ENCODE measurements around the gene ACOT7.

The ACOT7 gene

DNA sequence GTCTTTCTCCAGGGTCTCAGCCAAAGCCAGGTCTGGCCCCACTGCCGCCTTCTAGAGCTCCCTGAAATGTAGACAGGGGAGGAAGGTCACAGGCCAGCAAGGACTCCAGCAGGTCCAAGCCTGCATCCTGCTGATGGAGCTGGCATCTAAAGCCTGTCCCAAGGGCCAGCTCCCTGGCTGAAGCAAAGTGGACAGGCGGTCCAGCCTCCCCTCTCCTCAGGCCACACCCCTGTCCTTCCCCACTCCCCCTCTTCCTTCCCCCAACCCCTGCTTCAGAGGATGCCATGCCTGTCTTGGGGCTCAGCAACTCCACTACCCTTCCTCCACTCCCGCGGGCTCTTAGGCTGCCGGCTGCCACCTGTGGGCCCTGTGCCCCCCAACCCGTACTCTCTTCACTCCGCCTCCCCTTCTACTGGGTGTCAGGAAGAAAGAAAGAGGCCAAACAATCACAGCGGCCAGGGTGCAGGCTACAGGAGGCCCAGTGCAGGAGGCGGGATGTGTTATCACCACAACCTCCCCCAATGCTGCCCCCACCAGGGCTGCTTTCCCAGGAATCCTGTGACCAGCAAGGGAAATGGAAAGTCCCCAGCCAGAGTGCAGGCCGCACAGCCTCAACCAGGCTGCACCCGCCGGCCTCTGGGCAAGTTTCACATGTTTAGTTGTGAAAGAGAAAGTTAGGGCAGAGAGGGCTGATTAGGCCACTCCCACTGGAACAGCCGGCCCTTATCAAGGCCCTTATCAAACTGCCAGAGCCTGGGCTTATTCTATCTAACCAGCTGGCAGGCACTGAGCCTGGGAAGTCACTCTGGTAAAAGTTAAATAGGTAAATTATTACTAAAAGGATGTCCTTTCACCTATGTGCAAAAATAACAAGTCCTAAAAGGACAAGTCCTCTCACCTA is 34.1 kb downstream of the ACOT7 start:
- no peak for DNase-seq

DNA sequence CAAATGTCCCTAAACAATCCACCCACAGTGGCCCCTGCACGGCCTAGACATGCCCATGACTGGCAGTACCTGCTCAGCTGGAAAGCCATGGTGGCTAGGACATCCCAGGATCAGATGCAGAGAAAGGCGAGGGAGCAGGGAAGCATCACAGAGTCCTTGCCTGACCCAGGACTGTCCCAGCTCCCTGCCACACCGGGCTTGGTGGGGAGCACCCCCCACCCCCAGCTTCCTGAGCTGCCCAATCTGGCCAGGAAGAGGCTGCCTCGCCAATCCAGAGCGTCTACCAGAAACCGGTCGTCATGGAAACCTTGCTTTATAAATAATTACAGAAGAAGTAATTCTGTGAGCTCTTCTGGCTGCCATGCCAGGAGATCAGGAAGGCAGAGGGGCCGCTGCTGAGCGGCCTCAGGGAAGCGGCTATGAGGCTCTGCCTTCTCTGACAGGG is 34.8 kb downstream of the ACOT7 start:
- DNase-seq, result no peak

DNA sequence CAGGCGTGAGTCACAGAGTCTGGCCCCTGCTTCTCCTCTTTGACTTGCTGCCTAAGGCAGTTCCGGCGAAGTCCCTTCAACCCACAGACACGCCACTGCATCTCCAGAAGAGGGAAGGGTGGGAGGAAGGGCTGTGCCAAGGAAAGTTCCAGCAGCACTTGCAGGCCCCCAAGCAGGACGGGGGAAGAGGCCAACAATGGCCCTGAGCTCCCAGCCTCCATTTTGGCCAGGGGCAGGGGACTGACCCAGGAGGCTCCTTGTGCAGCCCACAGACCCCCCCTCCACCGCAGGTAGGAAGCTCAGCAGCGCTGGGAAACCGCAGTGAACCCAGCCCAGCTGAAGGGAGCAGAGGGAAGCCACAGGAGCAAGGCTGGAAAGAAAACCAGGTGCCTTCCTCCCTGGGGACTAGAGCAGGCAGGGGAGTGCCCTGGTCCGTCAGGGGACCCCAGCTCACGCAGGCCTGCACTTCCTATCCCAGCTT is 35.4 kb downstream of the ACOT7 start:
- DNase-seq, result no peak

DNA sequence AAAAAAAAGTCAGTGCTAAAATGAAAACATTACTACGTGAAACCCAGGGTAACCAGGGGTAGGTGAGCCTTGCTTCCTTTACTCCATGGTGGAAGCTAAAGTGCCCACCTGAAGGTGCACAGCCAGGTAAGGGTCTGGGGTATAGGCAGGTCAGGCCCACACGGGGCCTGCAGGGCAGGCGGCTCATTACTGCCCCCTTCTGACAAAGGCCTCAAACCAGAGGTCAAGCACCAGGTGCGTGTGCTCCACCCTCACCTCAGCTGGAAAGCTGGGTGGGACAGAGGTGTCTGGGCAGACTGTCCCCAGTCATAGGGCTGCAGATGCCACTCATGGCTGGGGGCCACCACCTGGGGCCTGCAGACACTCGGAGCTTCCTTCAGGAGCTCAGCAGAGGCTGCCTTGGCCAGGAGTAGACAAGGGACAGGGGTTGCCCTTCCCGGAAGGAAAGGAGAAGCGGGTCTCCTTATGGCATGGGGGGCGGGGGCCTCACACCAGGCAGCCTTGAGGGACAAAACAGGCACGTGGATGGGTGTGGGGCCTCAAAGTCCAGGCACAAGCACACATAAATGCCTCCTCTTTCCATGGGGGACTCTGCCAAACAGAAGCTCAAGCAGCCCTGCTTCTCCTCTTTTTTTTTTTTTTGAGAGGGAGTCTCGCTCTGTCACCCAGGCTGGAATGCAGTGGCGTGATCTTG is 36.2 kb downstream of the ACOT7 start:
- DNase-seq, result no peak

DNA sequence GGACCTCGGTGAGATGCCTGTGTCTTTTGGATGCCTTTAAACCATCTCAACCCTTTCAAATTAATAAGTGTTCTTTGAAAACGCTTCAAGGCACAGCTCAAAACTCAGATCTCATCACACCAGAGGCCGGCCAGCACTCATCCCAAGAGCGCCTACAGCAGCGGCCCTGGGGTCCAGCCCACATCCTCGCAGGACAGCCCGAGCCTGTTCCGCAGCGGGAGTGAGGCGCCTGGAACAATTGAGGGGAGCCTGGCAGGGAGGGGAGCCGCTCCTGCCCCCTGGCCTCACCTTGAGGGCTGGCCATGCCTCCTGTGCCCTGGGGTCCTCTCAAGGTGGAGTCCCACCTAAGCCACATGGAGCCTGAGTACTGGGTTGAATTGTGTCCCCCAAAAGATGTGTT is 37.9 kb downstream of the ACOT7 start:
- no peak for DNase-seq

DNA sequence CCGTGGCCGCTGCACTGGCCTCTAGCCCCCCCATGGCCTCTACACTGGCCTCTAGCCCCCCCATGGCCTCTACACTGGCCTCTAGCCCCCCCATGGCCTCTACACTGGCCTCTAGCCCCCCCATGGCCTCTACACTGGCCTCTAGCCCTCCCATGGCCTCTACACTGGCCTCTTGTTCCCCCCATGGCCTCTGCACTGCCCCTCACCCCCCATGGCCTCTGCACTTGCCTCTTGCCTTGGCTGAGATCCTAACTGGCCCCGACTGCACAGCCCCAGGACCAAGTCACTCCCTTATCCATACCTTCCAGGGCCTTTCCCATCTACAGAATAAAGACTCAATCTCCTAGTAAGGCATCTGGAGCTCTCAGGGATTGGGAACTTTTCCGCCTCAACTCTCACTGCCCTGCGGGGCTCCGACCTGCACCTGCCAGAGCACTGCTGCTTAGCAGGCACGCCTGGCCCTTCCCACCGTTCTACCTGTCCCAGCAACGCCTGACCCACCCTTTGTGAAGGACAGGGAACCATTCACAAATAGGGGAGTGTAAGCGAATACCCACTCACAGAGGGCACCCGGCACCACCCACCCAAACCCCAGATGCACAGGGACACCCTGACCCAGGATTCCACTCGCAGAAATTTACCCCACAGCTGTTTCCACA is 38.8 kb downstream of the ACOT7 start:
- DNase-seq, result no peak

DNA sequence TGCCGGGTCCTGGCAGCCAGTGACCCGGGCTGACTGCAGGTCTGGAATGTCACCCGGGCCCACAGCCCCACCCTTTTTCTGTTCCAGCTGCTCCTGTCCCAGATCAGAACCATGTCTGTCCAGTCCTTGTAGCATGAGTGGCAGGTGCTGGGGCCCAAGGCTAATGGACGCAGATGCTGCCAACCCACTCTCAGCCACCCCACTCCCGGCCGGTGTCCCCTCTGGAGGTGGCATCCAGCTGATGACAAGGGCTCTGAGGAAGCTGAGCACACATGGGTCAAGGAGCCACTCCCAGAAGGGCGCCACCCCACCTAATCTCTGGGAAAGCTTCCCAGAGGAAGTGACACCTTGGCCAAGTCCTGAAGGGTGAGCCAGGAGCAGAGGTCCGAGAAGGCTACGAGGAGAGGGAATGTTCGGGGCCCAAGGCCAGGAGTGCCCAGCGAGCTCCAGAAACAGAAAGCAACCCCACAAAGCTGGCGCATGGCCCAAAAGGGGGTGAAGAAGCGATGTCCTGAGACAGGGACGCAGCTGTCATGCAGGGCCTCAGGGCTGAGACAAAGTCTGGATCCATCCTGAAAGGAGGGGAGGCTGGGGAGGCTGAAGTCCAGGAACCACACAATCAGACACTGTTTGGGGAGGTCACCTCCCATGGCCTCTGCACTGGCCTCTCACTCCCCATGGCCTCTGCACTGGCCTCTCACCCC is 39.5 kb downstream of the ACOT7 start:
- DNase-seq, result no peak

DNA sequence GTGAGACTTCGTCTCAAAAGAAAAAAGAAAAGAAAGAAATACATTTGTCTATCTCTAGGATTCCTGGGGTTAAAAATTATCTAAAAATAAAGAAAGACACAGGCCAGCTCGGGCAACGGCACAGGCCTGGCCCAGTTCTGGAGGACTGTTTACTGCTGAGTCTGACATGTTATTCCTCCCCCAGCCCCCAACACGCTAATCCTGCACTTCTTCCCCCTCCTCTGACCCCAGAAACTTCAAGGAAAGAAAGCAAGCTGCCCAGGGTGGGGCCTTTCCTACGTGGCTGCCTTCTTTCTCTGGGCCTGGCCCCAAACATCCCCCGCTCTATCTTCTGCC is 40.0 kb downstream of the ACOT7 start:
- DNase-seq, result no peak

DNA sequence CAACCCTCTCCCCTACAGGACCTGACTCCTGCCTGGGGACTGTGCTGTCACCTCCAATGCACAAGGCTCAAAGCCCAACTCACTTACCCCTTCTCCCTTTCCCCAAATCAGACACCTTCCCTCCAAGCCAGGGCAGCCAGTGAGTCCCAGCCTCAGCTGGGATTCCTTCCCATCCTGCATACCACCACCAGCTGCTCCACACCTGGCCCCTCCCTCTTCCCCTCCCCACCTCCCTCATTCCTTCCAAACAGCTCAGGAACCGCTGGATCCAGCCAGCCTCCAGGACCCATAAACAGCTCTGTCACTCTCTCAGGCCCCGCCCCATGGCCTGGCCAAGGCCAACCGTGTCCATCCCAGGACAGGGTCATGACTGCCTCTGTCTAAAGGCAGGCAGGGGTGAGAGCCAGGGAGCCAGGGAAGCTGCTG is 41.4 kb downstream of the ACOT7 start:
- DNase-seq, result no peak

DNA sequence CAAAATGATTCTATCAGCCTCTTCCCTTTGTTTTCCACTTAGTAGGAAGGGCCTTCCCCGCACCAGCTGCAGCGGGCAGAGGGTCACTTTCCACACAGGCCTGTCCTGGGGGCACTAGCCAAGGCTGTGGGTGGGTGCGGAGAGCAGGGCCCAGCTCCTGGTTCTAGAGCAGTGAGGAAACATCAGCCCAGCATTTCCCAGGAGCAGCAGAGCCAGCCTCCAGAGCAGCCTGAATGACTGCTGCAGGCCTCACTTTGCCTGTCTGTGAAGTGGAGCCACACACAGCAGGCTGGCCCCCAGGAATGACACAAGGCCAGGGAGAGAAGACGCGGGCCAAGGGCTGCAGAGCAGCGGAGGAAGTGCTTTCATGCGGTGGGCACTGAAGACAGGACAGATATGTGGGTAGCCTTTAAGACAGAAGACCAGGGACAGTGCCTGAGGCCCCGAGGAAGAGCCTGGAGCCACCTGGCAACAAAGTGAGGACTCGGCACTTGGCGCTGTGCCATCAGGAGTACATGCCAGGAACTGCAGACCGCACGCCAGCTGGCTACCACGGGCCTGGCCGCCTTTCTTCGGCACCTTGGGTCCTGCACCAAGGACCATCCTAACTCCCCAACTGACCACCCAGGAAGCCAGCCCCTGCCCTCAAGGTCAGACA is 42.0 kb downstream of the ACOT7 start:
- no peak for DNase-seq

DNA sequence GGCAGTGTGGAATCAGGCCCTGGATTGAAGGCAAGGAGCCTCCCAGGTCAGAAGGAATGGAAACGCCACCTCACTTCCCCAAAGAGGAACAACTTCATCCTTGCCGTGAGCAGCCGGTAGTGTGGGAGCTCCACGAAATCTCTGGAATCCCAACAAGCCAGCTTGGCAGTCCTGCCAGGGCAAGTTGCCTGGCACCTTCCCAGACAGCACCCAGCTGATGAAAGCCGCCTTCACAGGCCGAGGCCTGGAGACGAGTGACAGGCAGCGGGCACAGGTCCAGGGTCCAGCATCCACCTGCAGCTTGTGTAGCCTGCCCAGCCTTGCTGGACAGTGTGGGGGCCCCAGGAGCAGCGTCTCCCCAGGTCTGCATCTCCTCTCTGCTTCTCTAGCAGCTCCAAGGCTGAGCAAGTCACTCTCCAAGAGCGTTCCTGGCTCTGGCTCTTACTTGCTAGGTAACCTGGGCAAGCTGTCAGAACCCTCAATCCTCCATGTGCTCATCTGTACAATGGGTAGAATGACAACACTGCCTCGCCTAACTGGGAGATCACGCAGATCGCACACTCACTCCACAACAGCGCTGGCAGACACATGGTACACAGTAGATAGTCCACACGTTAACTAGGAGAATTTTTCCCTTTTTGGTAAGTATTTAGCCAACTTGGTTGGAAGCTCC is 43.0 kb downstream of the ACOT7 start:
- DNase-seq, result no peak

DNA sequence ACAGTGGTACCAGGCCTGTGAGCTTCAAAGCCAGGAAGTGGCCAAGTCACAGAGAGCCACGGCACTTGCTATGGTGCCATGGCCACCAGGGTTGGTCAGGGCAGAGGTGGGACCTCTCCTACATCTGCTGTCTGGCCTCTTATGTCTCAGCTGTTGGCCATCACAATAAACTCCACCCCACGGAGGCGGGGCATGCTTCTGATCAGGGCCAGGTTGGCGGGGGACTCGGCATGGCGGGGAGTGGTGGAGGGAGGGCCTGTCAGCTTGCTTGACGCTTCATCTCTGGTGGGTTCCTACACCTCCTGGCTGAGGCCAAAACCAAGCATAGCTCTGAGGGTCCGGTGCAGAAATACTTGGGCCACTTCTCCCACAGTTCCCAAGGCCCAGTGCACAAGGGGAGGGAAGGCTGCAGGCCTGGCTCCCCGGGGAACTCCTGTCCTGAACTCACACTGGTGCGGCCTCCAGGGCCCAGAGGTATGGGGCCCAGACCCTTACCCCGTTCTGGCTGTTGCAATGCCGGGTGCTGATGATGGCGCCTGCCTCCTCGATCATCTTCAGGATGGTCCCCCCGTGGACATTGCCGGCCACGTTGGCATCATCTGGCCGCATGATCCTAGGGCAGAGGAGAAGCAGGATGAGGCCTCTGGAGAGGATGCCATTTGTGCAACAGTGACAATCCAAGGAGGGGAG is 44.2 kb downstream of the ACOT7 start:
- no peak for DNase-seq

DNA sequence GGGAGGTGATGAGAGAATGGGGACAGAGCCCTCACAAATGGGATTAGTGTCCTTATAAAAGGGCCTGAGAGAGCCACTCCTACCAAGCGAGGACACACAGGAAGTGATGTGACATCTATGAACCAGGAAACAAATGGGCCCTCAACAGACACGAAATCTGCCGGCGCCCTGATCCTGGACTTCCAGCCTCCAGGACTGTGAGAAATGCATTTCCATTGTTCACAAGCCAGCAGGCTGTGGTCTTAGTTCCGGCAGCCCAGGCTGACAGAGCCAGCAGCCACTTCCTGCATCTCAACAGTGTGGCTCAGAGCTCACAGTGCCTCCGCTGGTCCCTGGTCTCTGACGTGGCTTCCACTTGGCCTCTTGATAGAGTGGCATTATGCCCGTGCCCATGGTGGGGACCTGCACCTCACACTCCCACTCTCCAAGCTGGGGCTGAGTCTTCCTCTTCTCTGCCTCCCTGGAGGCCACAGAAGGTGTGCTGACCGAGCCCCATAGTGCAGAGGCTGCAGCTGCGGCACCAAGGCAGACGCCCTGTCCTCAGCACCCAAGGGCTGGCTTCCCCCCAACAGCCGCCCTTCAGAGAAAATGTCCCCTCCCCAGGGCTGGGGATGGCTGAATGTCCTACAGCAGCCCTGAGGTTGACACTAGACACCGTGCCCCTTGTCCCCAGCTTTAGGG is 44.9 kb downstream of the ACOT7 start:
- DNase-seq, result peak; percentile 39

DNA sequence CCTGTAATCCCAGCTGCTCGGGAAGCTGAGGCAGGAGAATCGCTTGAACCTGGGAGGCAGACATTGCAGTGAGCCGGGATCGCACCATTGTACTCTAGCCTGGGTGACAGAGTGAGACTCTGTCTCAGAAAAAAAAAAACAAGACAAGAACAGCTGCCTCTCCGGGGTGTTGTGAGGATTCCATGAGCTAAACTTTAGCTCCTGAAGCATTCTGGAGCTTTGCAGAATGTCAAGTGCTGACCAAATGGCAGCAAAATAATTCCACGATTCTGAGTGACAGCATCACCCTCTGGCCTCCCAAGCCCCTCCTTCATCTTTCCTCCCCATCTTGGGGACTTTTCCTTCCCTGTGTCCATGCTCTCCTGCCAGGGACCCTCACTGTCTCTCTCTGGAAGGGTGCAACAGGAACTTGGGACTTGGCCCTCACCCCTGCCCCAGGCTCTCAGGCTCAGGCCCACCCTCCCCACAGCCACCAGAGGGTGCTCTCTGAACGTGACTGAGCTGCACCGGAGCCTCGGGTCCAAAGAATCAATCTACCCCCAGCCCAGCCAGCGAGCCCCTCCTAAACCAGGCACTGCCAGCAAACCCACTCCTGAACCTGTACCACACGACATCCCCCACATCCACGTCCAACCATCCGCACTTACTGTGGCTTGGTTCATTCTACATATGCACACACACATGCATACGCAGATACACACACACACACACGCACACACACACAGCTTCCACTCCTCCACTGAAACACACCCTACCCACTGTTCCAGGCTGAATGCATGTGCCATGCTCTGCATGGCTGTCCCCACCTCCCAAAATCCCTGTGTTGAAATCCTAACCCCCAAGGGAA is 45.7 kb downstream of the ACOT7 start:
- peak; percentile 30 for DNase-seq

DNA sequence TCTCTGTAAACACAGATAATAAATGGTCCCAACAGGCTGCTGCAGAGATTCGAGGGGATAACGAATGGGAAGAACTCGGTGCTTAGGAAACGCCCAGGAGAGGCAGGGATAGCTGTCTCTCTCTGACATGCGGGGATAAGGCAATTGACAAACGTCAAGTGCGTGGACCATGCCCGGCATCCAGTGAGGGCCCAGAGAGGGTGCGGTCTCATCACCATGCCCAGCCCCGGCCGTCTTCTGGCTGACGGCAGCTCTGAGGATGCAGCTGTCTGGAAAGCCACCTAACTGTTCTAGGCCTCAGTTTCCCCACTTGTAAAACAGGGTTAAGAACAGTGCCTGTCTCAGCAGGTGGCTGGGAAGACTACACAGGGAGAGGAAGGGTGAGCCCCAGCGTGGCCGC is 48.1 kb downstream of the ACOT7 start:
- DNase-seq, result no peak

DNA sequence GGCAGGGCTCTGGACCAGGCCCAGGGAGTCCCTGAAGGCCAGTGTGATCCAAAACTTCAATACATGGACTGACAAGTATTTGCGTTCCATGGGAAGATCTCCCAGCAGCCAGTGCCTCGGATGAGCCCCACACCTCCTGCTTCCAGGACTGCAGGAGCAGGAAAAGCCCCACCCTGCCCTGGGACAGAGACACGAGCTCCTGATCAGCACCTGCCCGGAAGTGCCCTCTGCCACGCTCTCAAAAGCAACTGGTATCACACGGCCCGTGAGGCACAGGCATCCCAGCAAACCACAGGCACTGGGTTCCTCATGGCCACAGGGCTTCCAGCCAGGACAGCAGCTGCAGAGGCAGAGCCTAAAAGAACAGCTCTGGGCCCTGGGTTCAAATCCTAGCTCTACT is 48.6 kb downstream of the ACOT7 start:
- no peak for DNase-seq

DNA sequence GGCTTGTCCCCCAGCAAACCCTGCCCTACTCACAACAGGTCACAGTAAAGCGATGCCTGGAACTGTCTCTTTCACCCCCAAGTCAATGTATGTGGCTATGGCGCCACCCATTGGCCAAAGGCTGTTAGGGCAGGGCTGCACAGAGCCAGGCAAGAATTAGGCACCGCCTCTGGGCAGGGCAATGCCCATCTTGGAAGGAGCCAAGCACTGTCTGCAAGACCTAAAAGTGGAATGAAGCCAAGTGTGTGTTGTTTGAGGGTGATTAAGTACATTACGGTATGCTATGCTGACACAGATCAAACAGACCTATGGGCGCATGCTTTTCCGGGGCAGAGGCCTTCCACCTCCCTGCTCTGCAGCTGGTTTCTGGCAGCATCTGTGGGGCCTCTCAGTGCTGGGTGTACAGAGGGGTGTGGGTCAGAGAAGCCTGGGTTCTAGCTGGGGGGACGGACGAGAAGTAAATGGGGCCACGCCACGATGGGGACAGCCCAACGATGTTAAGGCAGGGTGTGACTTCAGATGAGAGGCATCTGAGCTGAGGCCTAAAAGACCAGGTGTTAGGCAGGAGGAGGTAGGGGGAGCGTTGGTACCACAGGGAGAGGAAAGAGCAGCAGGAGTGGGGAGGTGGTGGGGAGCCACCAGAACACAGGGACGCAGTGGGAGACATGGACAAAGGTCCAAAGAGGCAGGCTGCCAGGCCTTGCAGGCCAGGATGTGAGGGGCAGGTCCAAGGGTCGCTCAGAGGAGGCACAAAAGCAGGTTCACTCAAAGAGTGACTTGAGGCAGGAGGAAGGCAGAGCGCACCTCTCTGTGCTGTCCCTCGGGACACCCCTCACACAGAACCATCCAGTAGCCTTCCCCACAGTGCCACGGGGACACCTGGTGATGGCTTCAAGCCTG is 49.8 kb downstream of the ACOT7 start:
- peak; percentile 37 for DNase-seq

DNA sequence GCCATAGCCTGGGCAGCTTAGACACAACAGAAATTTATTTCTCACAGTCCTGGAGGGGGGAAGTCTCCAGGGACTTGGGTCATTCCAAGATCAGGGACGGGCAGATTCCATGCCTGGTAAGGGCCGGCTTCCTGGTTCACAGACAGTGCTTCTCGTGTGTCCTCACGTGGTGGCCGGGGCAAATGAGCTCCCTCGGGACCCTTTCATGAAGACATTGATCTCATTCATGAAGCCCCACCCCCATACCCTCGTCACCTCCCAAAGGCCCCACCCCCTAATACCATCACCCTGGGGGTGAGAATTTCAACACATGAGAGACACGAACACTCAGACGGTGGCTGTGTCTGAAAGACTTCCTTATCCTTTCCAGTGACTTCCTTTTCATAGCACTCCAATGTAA is 51.5 kb downstream of the ACOT7 start:
- DNase-seq, result no peak

DNA sequence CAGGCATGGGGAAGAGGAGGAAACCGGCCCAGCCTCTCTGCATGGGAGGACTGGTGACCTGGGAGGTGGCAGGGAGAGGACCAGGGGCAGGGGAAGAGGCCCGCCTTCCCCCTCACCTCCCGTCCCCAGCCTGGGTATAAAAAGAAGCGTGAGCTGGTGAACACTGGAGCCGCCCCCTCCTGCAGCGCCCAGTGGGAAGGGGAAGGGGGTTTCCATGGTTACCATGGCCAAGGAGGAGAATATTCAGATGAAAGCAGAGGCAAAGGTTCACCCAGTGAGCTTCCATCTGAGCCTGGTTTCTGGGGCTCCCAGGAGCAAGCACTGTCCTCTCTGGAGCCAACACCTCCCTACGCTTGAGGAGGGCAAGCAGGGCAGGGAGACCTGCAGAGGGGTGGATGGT is 54.9 kb downstream of the ACOT7 start:
- no peak for DNase-seq

All from GDM1 (cell line).